ENCODE data around the gene SLC25A12.
"Not testable (repeated sequence)": the region's sequence is repeated elsewhere in the genome, so short reads cannot be mapped to it uniquely, and the experiment has no call there.

Gene SLC25A12

DNA sequence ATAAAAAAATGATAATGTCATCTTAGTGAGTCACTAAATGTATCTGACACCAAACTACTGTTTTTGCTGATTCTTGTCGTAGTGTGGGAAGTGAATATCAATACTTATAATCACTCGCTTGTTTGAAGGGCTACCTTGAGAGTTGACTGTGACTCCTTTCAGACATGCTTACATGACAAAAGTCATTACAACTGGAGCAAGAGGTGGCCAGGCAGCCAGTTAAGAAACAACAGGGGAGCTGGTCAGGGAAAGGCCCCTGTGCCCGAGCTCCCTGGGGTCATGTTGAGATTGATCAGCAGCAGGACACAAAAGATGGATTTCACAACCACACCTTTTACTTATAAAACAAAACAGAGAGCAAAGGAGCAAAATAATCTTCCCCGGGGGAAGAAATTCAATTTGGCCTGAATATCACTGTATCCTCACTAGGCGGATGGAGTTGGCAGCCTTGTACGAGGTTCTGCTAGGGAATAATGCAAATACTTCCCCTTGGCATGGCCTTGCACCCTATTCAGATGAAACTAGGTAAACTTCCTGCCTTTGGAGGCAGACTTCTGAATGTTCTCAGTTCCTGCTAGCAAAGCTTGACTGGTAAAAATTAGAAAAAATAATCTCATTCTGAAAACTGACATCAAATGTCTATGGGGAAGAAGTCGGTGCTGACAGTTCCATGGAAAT lies 105.6 kb downstream of the SLC25A12 start:
- no peak for DNase-seq

DNA sequence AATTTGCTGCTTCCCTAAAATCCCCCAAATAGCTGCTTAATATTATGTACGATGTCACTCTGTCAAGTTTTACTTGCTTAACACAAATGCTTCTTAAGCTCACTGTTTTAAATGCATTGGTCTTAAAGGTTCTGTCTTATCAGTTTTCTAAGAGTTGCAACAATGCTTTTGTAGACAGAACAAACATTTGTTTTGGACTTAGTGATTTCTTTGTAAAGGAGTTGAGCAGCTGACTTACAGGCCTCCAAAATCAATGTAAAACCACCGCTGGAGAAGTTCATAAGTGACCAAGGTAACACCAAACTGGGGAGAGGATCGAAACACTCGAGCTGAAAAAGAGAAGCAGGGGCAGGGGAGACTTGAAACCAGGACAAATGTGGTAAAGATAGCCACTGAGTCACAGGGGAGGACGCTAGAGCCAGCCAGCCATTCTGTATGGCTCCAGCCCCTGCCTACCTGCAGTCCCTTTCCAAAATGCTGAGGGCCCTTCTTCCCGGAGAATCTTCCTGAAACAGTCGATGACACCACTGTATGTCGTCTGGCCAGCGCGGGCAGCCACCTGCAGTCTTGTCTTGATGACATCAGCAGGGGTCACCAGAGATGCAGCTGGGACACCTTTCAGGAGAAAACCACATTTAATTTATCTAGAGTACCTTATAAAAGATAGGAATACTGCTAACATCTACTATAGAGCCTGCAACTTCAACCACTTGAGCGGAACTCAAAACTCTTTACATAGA lies 106.5 kb downstream of the SLC25A12 start:
- DNase-seq, result no peak

DNA sequence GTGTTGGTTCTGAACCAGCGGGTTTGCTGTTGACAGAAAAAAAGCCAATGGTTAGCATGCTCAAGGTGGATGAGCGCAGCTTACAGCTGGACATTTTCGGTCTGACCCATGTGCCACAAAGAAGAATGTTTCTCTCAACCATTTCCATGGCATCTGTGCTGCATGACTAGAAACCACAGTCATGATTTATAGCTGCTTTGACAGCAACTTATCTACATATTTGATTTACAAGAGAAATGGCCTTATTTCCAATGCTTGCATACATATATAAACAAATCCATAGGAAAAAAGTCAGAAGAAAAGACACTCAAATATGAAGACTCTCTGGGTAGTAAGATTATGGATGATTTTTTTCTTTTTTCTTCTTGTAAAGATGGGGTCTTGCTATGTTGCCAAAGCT lies 108.6 kb downstream of the SLC25A12 start:
- DNase-seq, result no peak

DNA sequence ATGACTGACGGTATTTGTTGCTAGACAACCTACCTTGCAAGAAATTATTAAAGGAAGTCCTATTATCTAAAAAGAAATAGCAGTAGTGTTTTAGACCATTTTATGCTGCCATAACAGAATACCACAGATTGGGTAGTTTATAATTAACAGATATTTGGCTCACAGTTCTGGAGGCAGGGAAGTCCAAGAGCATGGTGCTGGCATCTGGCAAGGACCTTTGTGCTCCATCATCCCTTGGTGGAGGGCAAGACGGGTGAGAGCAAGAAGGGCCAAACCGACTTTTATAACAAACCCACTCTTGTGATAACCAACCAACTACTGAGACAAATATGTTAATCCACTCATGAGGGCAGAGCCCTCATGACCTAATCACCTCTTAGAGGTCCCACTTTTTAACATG lies 115.5 kb downstream of the SLC25A12 start:
- DNase-seq, result no peak

DNA sequence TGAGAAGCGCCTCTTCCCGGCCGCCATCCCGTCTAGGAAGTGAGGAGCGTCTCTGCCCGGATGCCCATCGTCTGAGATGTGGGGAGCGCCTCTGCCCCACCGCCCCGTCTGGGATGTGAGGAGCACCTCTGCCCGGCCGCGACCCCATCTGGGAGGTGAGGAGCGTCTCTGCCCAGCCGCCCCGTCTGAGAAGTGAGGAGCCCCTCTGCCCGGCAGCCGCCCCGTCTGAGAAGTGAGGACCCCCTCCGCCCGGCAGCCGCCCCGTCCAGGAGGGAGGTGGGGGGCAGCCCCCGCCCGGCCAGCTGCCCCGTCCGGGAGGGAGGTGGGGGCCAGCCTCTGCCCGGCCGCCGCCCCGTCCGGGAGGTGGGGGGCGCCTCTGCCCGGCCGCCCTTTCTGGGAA lies 119.5 kb downstream of the SLC25A12 start:
- DNase-seq, result not testable (repeated sequence)

DNA sequence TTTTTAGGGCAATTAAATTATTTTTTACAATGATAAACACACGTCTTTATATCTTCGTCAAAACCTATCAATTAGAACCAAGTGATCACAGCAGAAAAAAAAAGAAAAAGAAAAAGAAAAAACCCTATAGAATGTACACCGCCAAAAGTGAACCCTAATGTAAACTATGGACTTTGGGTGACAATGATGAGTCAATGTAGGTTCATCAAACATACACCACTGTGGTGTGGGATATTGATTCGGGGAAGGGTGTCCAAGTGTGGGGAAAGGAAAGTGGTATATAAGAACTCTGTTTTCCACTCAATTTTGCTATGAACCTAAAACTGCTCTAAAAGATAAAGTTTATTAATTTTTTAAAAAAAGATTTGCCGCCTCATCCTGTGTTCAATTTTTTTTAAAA lies 121.7 kb downstream of the SLC25A12 start:
- no peak for DNase-seq

DNA sequence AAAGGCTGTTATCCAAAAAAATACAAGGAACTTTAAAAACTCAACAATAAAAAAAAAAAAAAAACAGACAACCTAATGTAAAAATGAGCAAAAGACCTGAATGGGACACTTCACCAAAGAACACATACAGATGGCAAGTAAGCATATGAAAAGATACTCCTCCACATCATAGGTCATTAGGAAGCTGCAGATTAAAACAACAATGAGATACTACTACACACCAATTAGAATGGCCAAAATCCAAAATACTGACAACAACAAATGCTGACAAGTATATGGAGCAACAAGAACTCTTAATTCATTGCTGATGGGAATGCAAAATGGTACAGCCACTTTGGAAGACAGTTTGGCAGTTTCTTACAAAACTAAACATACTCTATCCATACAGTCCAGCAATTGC lies 122.6 kb downstream of the SLC25A12 start:
- no peak for DNase-seq

DNA sequence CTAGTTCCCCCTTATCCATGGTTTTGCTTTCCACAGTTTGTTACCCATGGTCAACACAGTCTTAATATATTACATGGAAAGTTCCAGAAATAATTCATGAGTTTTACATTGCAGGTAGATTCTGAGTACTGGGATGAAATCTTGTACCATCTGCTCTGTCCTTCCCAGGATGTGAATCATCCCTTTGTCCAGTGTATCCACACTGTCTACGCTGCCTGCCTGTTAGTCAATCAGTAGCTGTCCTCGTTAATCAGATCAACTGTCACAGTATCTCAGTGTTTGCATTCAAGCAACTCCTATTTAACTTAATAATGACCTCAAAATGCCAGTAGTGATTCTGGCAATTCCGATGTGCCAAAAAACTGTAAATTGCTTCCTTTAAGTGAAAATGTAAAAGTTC lies 130.4 kb downstream of the SLC25A12 start:
- no peak for DNase-seq

DNA sequence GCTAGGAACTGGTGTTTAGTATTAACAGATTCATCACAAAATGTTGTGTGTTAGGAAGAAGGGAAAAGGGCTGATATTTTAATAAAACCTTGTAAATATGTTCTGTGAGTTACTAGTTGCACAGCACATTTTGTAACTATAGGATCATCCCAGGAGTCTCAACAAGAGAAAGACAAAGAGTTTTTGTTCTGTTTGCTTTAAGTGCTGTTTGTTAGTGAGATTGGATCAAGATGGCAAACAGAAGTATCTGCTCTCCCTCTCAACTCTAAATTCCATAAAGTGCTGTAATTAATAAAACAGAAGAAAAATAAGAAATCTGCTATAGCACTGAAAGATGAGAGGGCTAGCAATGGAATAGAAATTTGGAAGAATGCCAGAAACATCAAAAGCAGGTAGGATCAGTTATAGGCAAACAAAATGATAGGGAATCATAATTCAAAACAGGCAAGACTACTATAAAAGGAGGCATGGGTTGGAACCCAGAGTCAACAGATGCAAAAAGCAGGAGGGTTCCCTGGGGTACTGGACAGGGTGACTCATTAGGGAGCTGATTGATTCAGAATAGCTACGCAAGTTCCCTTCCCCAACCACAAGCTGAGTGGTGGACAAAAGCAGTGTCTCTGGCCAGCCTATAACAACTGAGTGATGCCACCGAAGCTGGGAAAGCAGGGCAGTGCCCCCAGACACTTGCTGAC lies 131.0 kb downstream of the SLC25A12 start:
- no peak for DNase-seq

DNA sequence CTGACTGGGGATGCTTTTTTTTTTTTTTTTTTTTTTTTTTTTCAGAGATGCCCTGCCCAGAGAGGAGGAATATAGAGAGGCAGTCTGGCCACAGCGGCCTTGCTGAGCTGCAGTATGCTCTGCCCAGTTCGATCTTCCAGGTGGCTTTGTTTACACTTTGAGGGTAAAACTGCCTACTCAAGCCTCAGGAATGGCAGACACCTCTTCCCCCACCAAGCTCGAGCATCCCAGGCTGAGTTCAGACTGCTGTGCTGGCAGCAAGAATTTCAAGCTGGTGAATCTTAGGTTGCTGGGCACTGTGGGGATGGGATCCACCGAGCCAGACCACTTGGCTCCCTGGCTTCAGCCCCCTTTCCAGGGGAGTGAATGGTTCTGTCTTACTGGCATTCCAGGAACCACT lies 132.9 kb downstream of the SLC25A12 start:
- not testable (repeated sequence) for DNase-seq

DNA sequence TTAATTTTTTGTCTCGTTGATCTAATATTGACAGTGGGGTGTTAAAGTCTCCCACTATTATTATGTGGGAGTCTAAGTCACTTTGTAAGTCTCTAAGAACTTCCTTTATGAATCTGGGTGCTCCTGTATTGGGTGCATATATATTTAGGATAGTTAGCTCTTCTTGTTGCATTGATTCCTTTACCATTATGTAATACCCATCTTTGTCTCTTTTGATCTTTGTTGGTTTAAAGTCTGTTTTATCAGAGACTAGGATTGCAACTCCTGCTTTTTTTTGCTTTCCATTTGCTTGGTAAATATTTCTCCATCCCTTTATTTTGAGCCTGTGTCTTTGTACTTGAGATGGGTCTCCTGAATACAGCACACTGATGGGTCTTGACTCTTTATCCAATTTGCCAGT lies 135.3 kb downstream of the SLC25A12 start:
- not testable (repeated sequence) for DNase-seq

DNA sequence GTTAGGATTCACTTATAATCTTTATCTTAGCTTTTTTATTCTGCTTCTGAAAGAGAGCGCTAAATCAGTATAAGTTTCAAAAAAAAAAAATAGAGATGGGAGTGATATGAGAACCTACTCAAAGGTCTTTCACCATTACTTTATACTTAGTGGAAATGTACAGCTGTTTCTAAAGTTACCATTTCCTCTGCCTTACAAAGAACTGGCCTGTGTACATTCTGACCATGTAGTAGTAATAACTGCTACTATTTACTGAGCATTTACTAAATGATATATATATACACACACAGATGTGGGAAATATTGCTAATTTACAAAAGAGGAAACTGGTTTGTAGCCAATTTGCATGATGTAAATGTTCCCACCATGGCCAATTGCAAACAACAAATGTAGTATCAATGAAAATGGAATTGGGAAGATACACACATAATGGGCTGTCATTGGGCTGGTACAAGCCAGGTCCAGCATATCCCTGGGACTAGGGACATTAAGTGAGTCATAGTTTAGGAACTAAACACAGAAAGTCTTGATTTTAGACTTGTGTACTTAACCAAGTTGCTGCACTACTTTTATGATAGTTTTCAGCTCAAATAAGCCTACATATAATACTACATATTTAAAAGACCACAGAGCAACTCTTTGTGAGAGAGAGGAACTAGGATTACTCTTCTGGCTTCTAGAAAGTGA lies 139.6 kb downstream of the SLC25A12 start:
- no peak for DNase-seq

DNA sequence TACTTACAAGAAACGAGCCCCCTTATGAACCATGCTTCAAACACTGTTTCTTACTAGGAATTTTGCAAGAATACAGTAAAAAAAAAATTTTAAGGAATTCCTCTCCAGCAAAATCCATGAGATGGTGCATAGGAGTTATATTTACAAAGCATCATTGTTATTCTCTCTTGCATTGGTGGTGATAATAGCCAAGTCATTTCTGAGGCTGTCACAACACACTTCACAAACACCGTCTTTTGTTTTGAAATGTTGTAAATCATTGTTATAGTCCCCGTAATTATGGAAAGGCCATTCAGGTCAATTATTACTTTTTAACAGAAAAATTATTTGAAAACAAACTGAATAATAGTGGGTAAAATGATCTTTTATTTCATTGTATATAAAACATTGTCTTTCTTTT lies 146.7 kb downstream of the SLC25A12 start:
- DNase-seq, result no peak

DNA sequence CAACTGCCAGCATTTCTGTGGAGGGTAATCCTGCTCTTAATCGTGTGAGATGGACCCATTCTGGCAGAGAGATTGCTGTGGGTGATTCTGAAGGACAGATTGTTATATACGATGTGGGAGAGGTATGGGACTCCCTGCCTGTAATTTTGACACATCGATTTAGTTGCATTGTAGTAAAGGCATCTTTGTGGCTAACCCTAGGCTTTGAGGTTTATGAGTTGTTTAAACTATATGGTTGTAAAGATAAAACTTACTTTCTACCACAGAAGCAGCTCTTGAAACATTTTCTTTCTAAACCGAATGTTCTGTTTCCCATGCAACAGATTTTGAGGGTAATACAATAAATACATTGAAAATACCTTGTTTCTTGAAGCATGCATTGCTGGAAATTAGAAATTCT lies 148.2 kb downstream of the SLC25A12 start:
- DNase-seq, result no peak

DNA sequence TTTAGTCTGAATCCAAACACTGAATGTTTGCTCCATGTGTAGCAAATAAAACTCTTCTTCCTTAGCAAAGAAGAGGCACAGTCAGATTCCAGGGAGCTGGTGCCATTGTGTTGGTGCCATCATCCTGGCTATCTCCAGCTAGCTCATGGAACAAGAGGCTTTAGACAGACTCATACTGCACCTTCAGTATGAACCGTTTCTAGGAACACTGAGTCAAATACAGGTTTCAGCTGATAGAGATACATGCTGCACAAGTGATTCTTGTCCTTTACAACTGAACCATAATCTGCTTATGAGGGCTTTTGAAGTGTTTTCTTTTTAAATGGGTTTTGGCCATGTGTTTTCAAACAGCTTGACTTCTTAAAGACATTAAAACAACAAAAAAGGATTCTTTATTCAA lies 148.9 kb downstream of the SLC25A12 start:
- DNase-seq, result no peak

DNA sequence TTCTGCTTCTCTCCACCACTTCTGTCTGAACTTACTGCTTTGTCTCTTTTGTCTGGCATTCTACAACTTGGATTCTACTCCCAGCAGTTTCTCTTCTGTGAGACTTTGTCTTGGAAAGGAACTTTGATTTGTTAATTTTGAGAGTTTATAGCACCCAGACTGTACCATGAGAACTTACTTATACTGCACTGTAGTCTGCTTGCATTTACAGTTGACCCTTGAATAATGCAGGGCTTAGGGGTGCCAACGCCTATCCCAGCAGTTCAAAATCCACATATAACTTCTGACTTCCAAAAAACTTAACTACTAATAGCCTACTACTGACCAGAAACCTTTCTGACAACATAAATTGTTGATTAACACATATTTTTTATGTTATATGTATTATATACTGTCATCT lies 151.3 kb downstream of the SLC25A12 start:
- no peak for DNase-seq

DNA sequence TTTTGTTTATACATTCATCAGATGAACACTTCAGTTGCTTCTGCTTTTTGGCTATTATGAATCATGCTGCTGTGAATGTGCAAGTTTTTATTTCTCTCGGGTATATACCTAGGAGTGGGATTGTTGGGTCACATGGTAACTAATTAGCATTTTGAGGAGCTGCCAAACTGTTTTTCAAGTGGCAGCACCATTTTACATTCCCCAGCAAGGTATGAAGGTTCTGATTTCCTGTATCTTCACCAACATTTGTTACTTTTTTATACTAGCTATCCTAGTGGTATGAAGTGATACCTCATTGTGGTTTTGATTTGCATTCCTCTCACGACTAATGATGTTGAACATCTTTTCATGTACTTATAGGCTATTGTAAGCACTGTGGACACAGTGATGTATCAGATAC lies 152.9 kb downstream of the SLC25A12 start:
- no peak for DNase-seq

DNA sequence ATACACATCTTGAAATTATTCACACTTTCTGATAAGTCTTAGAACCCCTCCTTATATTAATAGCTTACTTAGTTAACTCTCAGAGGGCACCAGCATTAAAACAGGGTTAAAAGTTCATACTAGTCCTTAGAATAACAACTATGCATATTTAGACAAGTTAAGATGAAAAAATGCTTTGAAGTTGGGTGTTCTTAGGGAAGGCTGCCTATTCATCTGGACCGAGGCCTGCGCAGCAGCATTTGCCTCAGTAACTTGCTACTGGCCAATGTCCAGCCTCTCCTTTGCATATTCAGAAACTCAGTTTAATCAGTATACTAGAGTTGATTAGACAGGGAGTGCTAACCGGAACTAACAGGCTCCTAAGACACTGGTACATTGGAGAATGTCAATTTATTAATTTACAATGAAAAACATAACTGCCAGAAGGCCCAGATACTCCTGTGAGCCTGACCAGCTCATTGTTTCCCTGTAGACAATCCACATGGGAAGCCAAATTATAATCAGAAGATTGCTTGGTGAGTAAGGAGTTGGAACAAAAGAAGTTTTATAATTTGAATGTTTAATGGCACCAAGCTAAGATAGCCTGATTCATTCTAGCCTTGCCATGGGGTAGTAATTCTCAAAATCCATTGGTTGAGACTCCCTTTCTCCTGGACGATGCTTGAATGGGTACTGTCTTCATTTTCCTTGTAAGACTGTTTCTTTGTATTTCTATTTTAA lies 157.9 kb downstream of the SLC25A12 start:
- no peak for DNase-seq
